CD14-positive monocyte (primary cell): ENCODE measurements around the gene PLET1. TPM values are rescaled to one million over a fixed set of nuclear protein-coding genes. Genes with fewer than 3 reads are reported as not detected.

Source experiments
- DNase-seq, 3 donors: peaks; one replicate each; pipeline ENCODE4 v3.0.0-alpha.2; 2011 to 2022
- H2AFZ ChIP-seq: 2 replicates; pipeline ENCODE4 v1.6.0; 2012; ENCODE audit warnings: mild to moderate bottlenecking, low read depth, low read length, inconsistent platforms; ENCODE audit not compliant: insufficient read depth, poor library complexity, severe bottlenecking
- H3K27ac ChIP-seq, 2 donors: 1 replicate in 1 of 2; 2 replicates in 1 of 2; pipeline ENCODE4 v1.5.1; 2012 to 2013; ENCODE audit warnings: low read length in 2 of 2, control low read depth in 1 of 2, inconsistent platforms in 1 of 2, low read depth in 1 of 2, mild to moderate bottlenecking in 1 of 2
- H3K27me3 ChIP-seq, 2 donors: one replicate each; pipeline versions ENCODE4 v1.6.0 to v1.6.1; 2011 to 2013; ENCODE audit warnings: low read length in 2 of 2; ENCODE audit not compliant: control insufficient read depth in 2 of 2, insufficient read depth in 2 of 2
- H3K36me3 ChIP-seq, 2 donors: replicated peaks in 1 of 2; 1 replicate in 1 of 2; 2 replicates in 1 of 2; pipeline versions ENCODE4 v1.5.1 to v1.6.1; 2012 to 2013; ENCODE audit warnings: low read length in 2 of 2, control low read depth in 1 of 2, inconsistent platforms in 1 of 2, mild to moderate bottlenecking in 1 of 2; ENCODE audit not compliant: insufficient read depth in 2 of 2, control insufficient read depth in 1 of 2
- H3K4me1 ChIP-seq, 2 donors: 1 replicate in 1 of 2; 2 replicates in 1 of 2; pipeline versions ENCODE4 v1.5.1 to v1.6.1; 2012 to 2013; ENCODE audit warnings: low read length in 2 of 2, control low read depth in 1 of 2, inconsistent platforms in 1 of 2, mild to moderate bottlenecking in 1 of 2, moderate library complexity in 1 of 2; ENCODE audit not compliant: insufficient read depth in 2 of 2, control insufficient read depth in 1 of 2
- H3K4me2 ChIP-seq: replicated peaks from 2 replicates; pipeline ENCODE3; 2012; ENCODE audit warnings: low read length, moderate library complexity, mild to moderate bottlenecking; ENCODE audit not compliant: poor library complexity, severe bottlenecking; ENCODE audit errors: extremely low read depth
- H3K4me3 ChIP-seq, 3 experiments: fragments of 200-600 bp in 1 of 3; sonication (generic) in 1 of 3; replicated peaks in 1 of 3; 1 replicate in 2 of 3; 2 replicates in 1 of 3; pipeline ENCODE4 v1.5.1; 2011 to 2013; ENCODE audit warnings: low read length in 3 of 3, mild to moderate bottlenecking in 3 of 3, control low read depth in 2 of 3, low read depth in 2 of 3, inconsistent platforms in 1 of 3, moderate library complexity in 1 of 3
- H3K79me2 ChIP-seq: 2 replicates; pipeline ENCODE4 v1.6.0; 2012; ENCODE audit warnings: mild to moderate bottlenecking, control low read depth, inconsistent platforms, low read length, moderate library complexity; ENCODE audit not compliant: insufficient read depth
- H3K9ac ChIP-seq: 2 replicates; pipeline ENCODE4 v1.6.0; 2017; ENCODE audit warnings: low read length, mild to moderate bottlenecking; ENCODE audit not compliant: insufficient read depth, poor library complexity, severe bottlenecking
- H3K9me3 ChIP-seq, 2 donors: replicated peaks in 1 of 2; 1 replicate in 1 of 2; 2 replicates in 1 of 2; pipeline versions ENCODE4 v1.5.1 to v1.6.1; 2012 to 2013; ENCODE audit warnings: low read length in 2 of 2, control low read depth in 1 of 2; ENCODE audit not compliant: control insufficient read depth in 1 of 2, insufficient read depth in 1 of 2
- H4K20me1 ChIP-seq: 2 replicates; pipeline ENCODE4 v1.6.0; 2012; ENCODE audit warnings: mild to moderate bottlenecking, low read length, control low read depth, moderate library complexity; ENCODE audit not compliant: insufficient read depth
- H3K27ac Mint-ChIP-seq, 7 donors: one replicate each; pipeline ENCODE4 v1.8.0; 2020; ENCODE audit warnings: mild to moderate bottlenecking in 7 of 7, mixed read lengths in 7 of 7, moderate library complexity in 6 of 7, inconsistent platforms in 2 of 7
- H3K27me3 Mint-ChIP-seq, 3 donors: one replicate each; pipeline ENCODE4 v1.8.0; 2021 to 2022; ENCODE audit warnings: low read depth in 3 of 3, mild to moderate bottlenecking in 3 of 3, mixed read lengths in 3 of 3, moderate library complexity in 3 of 3, inconsistent platforms in 1 of 3
- H3K36me3 Mint-ChIP-seq, 2 donors: one replicate each; pipeline ENCODE4 v1.8.0; 2020; ENCODE audit warnings: mixed read lengths in 2 of 2, inconsistent platforms in 1 of 2, mild to moderate bottlenecking in 1 of 2
- H3K4me1 Mint-ChIP-seq: one replicate; pipeline ENCODE4 v1.8.0; 2020; ENCODE audit warnings: mild to moderate bottlenecking, mixed read lengths
- H3K4me3 Mint-ChIP-seq, 2 donors: one replicate each; pipeline ENCODE4 v1.8.0; 2020; ENCODE audit warnings: mild to moderate bottlenecking in 2 of 2, mixed read lengths in 2 of 2, moderate library complexity in 1 of 2
- H3K9me3 Mint-ChIP-seq, 7 donors: one replicate each; pipeline ENCODE4 v1.8.0; 2020 to 2022; ENCODE audit warnings: mixed read lengths in 7 of 7, mild to moderate bottlenecking in 6 of 7, moderate library complexity in 6 of 7, inconsistent platforms in 2 of 7
- CTCF ChIP-seq: fragments of 200-600 bp; IDR thresholded peaks from one replicate; pipeline ENCODE4 v1.8.0; 2022; ENCODE audit warnings: antibody characterized with exemption, mild to moderate bottlenecking
- WGBS: methylation state at CpG from one replicate; pipeline ENCODE4 v1.1.5; 2013; ENCODE audit warnings: missing lambda C conversion rate; ENCODE audit not compliant: insufficient coverage; 5-methylcytosine and 5-hydroxymethylcytosine counted together
- intact Hi-C, 2 donors: fragments of 100-400 bp; cut with micrococcal nuclease; formaldehyde crosslinking; loops; one replicate each; pipeline versions ENCODE4 v1.15.0 to v1.15.1; 2023
- polyA plus RNA-seq, 3 donors: library from polyadenylated mRNA; depleted of rRNA in 1 of 3; unstranded in 2 of 3; stranded (reverse) in 1 of 3; fragments of 300-500 nt in 2 of 3; fragments of >200 nt in 1 of 3; fragmentation: Illumina TruSeq in 2 of 3; gene quantifications; 1 replicate in 2 of 3; 2 replicates in 1 of 3; pipeline ENCODE4 v1.2.3, GENCODE V29; 2012 to 2021

PLET1 gene
- polyA plus RNA-seq, 3 donors = not detected

GRCh38 chr11:112229746-112230433 lies 30.8 kb downstream of the PLET1 start:
- peaks cover 18% of the 10 kb centered on the region for H3K4me1 Mint-ChIP-seq
- no peaks in the 10 kb centered on the region for H3K9me3 ChIP-seq
- no peak for DNase-seq
- peaks cover 26% of the 10 kb centered on the region for H3K79me2 ChIP-seq
- peaks cover 0 to 3% (median 2%) of the 10 kb centered on the region in 3 donors for H3K27me3 Mint-ChIP-seq
- H3K9me3 Mint-ChIP-seq = peaks cover 0 to 2% (median 0%) of the 10 kb centered on the region in 7 donors
- peaks cover 58 to 59% of the 10 kb centered on the region in 2 donors for H3K36me3 Mint-ChIP-seq
- no peak overlapping the region for H3K9ac ChIP-seq
- H3K27me3 ChIP-seq = no peaks in the 10 kb centered on the region
- no peak overlapping the region for H3K4me3 Mint-ChIP-seq
- no peak overlapping the region for H3K4me2 ChIP-seq
- H3K4me1 ChIP-seq = peaks cover 10 to 14% of the 10 kb centered on the region in 2 donors
- no peak overlapping the region for H3K4me3 ChIP-seq
- intact Hi-C loops = loop anchor here in 1 of 2 donors (10.0 kb wide), 1 partner anchor 55 kb away; the partner anchor contains the start of gene BCO2
- no peak overlapping the region for H2AFZ ChIP-seq
- H3K27ac Mint-ChIP-seq = no peak overlapping the region
- H3K36me3 ChIP-seq = peaks cover 52 to 69% of the 10 kb centered on the region in 2 donors
- no peak overlapping the region for H3K27ac ChIP-seq
- H4K20me1 ChIP-seq = no peaks in the 10 kb centered on the region
- TF ChIP-seq CTCF = no peak
- WGBS = no CpG with 5 or more reads among the region's 3 CpGs

- 100% methylated on average over 1 of the region's 7 CpGs for WGBS
- H3K27ac ChIP-seq = no peak overlapping the region
- Mint-ChIP-seq H3K9me3 (peaks cover 0 to 2% (median 0%) of the 10 kb centered on the region in 7 donors), H3K27ac (no peak overlapping the region), H3K27me3 (peaks cover 0 to 4% (median 2%) of the 10 kb centered on the region in 3 donors), H3K4me3 (no peak overlapping the region), H3K4me1 (peaks cover 18% of the 10 kb centered on the region), H3K36me3 (peaks cover 54 to 56% of the 10 kb centered on the region in 2 donors)
- no peak overlapping the region for H3K9ac ChIP-seq
- no peaks in the 10 kb centered on the region for H4K20me1 ChIP-seq
- DNase-seq = no peak
- H3K9me3 ChIP-seq = no peaks in the 10 kb centered on the region
- no peak overlapping the region for H3K4me2 ChIP-seq
- no peaks in the 10 kb centered on the region for H3K27me3 ChIP-seq
- no peak overlapping the region for H2AFZ ChIP-seq
- no peak overlapping the region for H3K4me3 ChIP-seq
- intact Hi-C loops = loop anchor here in 1 of 2 donors (10.0 kb wide), 1 partner anchor 54 kb away; the partner anchor contains the start of gene BCO2
- TF ChIP-seq CTCF = no peak
- peaks cover 26% of the 10 kb centered on the region for H3K79me2 ChIP-seq
- H3K4me1 ChIP-seq = peaks cover 10 to 14% of the 10 kb centered on the region in 2 donors
- peaks cover 47 to 62% of the 10 kb centered on the region in 2 donors for H3K36me3 ChIP-seq
Observed at GRCh38 chr11:112229159-112229558, 31.5 kb downstream of the PLET1 start.
